Erythroblast (primary cell): ENCODE data around the gene DPYSL3.

Experiments used
- GATA1 ChIP-seq: IDR thresholded peaks from 2 replicates; pipeline ENCODE4 v1.6.1; 2011; ENCODE audit warnings: low read depth, mild to moderate bottlenecking, control low read depth, low read length, moderate library complexity
- POLR2A ChIP-seq: IDR thresholded peaks from 2 replicates; pipeline ENCODE4 v1.6.1; 2011; ENCODE audit warnings: mild to moderate bottlenecking, low read length

- no peak for TF ChIP-seq POLR2A
- TF ChIP-seq GATA1: no peak
These were observed 77.5 kb downstream of the DPYSL3 start for GRCh38 chr5:147432323-147432722.
